MM.1S (cell line): ENCODE measurements around the gene ANO3.
"Not testable (repeated sequence)": the region's sequence is repeated elsewhere in the genome, so short reads cannot be mapped to it uniquely, and the experiment has no call there.

Source experiments
- DNase-seq: peaks from one replicate; pipeline ENCODE4 v3.0.0-alpha.2; 2015
- H2AFZ ChIP-seq: fragments of 300-600 bp; sonication (generic); 2 replicates; pipeline ENCODE4 v1.6.0; 2016; ENCODE audit warnings: antibody characterized with exemption, low read length
- H3F3A ChIP-seq: fragments of 300-600 bp; sonication (generic); 2 replicates; pipeline ENCODE4 v1.6.1; 2016; ENCODE audit warnings: mild to moderate bottlenecking, antibody characterized with exemption, low read length, moderate library complexity, mixed read lengths; ENCODE audit not compliant: insufficient read depth
- H3K27ac ChIP-seq: fragments of 300-600 bp; sonication (generic); 2 replicates; pipeline ENCODE4 v1.5.1; 2016; ENCODE audit warnings: mild to moderate bottlenecking, low read length
- H3K27me3 ChIP-seq: fragments of 300-600 bp; sonication (generic); replicated peaks from 2 replicates; pipeline ENCODE4 v1.6.0; 2016; ENCODE audit warnings: low read length; ENCODE audit not compliant: insufficient read depth
- H3K36me3 ChIP-seq: fragments of 300-600 bp; sonication (generic); replicated peaks from 2 replicates; pipeline ENCODE4 v1.6.1; 2016; ENCODE audit warnings: mild to moderate bottlenecking, low read length, mixed read lengths; ENCODE audit not compliant: insufficient read depth
- H3K4me1 ChIP-seq: fragments of 300-600 bp; sonication (generic); 2 replicates; pipeline ENCODE4 v1.6.1; 2016; ENCODE audit warnings: low read length, mixed read lengths
- H3K4me2 ChIP-seq: fragments of 300-600 bp; sonication (generic); 2 replicates; pipeline ENCODE4 v1.6.0; 2016; ENCODE audit warnings: low read depth, low read length
- H3K4me3 ChIP-seq: fragments of 300-600 bp; sonication (generic); 2 replicates; pipeline ENCODE4 v1.5.1; 2016; ENCODE audit warnings: low read length, mixed read lengths
- H3K79me2 ChIP-seq: fragments of 300-600 bp; sonication (generic); 2 replicates; pipeline ENCODE4 v1.6.1; 2016; ENCODE audit warnings: mixed run types, low read length, mixed read lengths
- H3K9ac ChIP-seq: fragments of 300-600 bp; sonication (generic); 2 replicates; pipeline ENCODE4 v1.6.1; 2016; ENCODE audit warnings: low read length, mixed read lengths
- H3K9me2 ChIP-seq: fragments of 300-600 bp; sonication (generic); replicated peaks from 2 replicates; pipeline ENCODE4 v1.6.1; 2016; ENCODE audit warnings: mild to moderate bottlenecking, low read length, mixed read lengths; ENCODE audit not compliant: insufficient read depth
- H3K9me3 ChIP-seq: fragments of 300-600 bp; sonication (generic); replicated peaks from 2 replicates; pipeline ENCODE4 v1.6.1; 2016; ENCODE audit warnings: mild to moderate bottlenecking, low read length, mixed read lengths; ENCODE audit not compliant: insufficient read depth
- H4K20me1 ChIP-seq: fragments of 300-600 bp; sonication (generic); 2 replicates; pipeline ENCODE4 v1.6.1; 2016; ENCODE audit warnings: mild to moderate bottlenecking, low read length, moderate library complexity, mixed read lengths; ENCODE audit not compliant: insufficient read depth
- EZH2 ChIP-seq: fragments of 300-600 bp; sonication (generic); optimal IDR thresholded peaks from 2 replicates; pipeline ENCODE3; 2017; ENCODE audit warnings: low read depth, mild to moderate bottlenecking, antibody characterized with exemption, low read length, mixed read lengths
- EZH2phosphoT487 ChIP-seq: fragments of 300-600 bp; sonication (generic); IDR thresholded peaks from 2 replicates; pipeline ENCODE4 v1.6.1; 2018; ENCODE audit warnings: antibody characterized with exemption, low read length
- TF ChIP-seq, protein P1 (sequence below): fragments of 300-600 bp; sonication (generic); IDR thresholded peaks from 2 replicates; pipeline ENCODE4 v1.5.1; 2016; ENCODE audit warnings: antibody characterized with exemption, low read length, mixed read lengths

The ANO3 gene

DNA sequence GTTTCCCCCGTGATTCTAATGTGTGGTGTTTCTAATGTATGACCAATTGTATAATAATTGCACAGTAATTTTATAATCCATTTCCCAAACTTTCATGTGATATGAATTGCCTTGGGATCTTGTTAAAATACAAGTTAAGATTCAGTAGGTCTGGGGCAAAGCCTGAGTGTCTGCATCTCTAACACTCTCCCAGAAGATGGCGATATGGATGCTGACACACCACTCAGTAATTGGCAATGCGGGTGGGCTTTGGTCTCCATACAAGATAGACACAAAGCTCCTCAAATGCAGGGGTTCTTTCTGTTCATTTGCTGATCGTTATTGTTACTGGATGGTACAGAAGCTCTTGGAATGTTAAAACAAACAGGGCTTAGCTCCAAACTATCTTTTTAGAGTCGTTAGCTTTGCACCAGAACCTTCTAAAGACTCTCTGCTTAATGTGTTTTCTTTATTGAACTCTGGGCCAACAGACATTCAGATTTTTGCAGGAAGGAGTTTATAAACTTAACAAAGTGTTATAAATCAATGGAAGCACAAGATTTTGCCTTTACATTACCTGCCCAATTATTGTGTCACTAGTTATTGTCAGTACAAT, 45.4 kb upstream of the ANO3 start:
- H4K20me1 ChIP-seq, result no peaks in the 10 kb centered on the region
- H3K4me1 ChIP-seq, result peaks cover 5% of the 10 kb centered on the region; the same call in 1 of the 2 replicates
- no peaks in the 10 kb centered on the region for H3K27me3 ChIP-seq
- TF ChIP-seq EZH2, result no peak
- TF ChIP-seq, protein P1, sequence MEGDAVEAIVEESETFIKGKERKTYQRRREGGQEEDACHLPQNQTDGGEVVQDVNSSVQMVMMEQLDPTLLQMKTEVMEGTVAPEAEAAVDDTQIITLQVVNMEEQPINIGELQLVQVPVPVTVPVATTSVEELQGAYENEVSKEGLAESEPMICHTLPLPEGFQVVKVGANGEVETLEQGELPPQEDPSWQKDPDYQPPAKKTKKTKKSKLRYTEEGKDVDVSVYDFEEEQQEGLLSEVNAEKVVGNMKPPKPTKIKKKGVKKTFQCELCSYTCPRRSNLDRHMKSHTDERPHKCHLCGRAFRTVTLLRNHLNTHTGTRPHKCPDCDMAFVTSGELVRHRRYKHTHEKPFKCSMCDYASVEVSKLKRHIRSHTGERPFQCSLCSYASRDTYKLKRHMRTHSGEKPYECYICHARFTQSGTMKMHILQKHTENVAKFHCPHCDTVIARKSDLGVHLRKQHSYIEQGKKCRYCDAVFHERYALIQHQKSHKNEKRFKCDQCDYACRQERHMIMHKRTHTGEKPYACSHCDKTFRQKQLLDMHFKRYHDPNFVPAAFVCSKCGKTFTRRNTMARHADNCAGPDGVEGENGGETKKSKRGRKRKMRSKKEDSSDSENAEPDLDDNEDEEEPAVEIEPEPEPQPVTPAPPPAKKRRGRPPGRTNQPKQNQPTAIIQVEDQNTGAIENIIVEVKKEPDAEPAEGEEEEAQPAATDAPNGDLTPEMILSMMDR, result peak; percentile 53
- no peak overlapping the region for H3K9ac ChIP-seq
- H2AFZ ChIP-seq, result no peak overlapping the region
- no peaks in the 10 kb centered on the region for H3K79me2 ChIP-seq
- DNase-seq, result no peak
- H3K9me2 ChIP-seq, result no peaks in the 10 kb centered on the region
- H3K4me2 ChIP-seq, result no peak overlapping the region
- no peaks in the 10 kb centered on the region for H3K36me3 ChIP-seq
- H3K4me3 ChIP-seq, result no peak overlapping the region
- H3F3A ChIP-seq, result no peaks in the 10 kb centered on the region
- H3K9me3 ChIP-seq, result no peaks in the 10 kb centered on the region
- H3K27ac ChIP-seq, result no peak overlapping the region

DNA sequence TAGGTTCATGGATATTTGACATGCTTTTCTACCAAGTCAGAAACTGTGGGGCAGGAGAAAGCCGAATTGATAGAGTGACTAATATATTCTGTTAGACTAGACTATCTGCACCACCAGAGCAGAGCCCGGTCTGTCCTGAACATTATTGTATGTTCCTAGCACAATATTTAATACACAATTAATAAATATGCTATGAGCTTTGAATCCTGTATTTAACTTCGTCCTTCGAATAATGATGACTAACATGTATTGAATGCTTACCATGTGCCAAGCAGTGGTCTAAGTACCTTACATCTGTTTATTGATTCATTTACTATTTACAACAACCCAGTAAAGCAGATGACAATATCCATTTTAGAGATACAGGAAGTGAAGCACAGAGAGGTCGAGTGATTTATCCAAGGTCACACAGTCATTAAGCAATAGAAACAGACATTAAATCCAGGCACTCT, 44.8 kb upstream of the ANO3 start:
- Histone ChIP-seq H3K9ac (no peak overlapping the region), H3K4me2 (no peak overlapping the region), H3F3A (no peaks in the 10 kb centered on the region), H2AFZ (no peak overlapping the region), H4K20me1 (no peaks in the 10 kb centered on the region), H3K9me2 (no peaks in the 10 kb centered on the region), H3K9me3 (no peaks in the 10 kb centered on the region), H3K27me3 (no peaks in the 10 kb centered on the region), H3K4me1 (peaks cover 5% of the 10 kb centered on the region; the same call in 1 of the 2 replicates), H3K4me3 (no peak overlapping the region), H3K27ac (no peak overlapping the region), H3K79me2 (no peaks in the 10 kb centered on the region), H3K36me3 (no peaks in the 10 kb centered on the region)
- TF ChIP-seq EZH2 (no peak), EZH2phosphoT487 (no peak)
- TF ChIP-seq, protein P1, result no peak
- no peak for DNase-seq

DNA sequence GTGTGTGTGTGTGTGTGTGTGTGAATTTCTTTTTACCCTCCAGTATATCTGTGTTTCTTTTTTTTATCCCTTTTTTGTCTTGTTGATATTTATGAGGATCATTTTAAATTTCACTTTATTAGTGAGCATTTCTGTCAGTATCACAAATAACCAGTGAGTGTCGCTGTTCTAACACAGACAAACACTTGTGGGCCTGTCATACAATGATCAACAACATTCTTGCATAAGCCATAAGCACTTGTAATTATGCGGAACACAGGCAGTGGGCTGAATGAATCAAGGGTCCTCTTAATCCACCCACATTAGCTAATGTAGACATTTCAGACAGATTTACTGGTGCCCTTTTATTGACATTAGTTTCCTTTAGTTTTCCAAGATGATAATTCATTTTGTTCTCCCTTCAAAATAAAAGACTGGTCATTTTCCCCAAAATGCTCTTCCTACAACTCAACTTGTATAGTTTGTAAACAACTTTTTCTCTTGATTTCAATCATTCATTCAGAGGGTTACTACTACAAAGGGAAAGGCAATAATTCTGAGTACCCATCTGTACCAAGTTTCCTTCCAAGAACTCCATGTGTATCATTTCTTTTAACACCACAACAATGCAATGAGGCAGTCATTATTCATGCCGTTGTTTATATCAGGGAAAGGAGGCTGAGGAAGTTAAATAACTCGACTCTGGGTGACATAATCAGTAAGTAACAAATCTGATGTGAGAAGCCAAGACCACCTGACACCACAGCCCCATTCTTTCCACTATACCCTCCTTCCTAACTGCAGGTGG, 34.5 kb upstream of the ANO3 start:
- H3K36me3 ChIP-seq, result no peaks in the 10 kb centered on the region
- H3K4me1 ChIP-seq, result no peaks in the 10 kb centered on the region
- no peaks in the 10 kb centered on the region for H4K20me1 ChIP-seq
- no peaks in the 10 kb centered on the region for H3K79me2 ChIP-seq
- no peaks in the 10 kb centered on the region for H3K9me3 ChIP-seq
- H3K27me3 ChIP-seq, result no peaks in the 10 kb centered on the region
- H3K9ac ChIP-seq, result no peak overlapping the region
- no peaks in the 10 kb centered on the region for H3F3A ChIP-seq
- no peak overlapping the region for H2AFZ ChIP-seq
- no peak overlapping the region for H3K27ac ChIP-seq
- H3K4me3 ChIP-seq, result no peak overlapping the region
- DNase-seq, result peak; percentile 69
- TF ChIP-seq EZH2, result no peak
- no peak for TF ChIP-seq EZH2phosphoT487
- TF ChIP-seq, protein P1, result peak; percentile 75
- H3K4me2 ChIP-seq, result no peak overlapping the region
- no peaks in the 10 kb centered on the region for H3K9me2 ChIP-seq

DNA sequence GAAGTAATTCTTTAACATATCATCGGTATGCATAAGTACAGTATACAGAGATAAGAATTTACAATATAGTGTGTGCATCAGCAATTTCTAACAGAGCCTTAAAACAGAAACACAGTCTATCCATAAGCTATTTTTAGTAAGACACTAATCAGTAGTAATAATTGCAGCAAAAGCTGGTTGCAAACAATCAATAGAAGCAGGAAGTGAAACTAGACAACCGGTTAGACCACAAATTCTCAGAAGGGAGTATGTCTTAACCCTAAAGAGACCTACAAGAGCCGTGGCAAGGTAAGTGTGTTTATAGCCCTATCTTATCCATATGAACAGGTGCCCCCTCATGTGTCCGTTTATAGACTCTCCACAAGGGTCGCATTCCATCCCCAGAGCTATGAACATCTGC, 15.6 kb upstream of the ANO3 start:
- not testable (repeated sequence) for H3K4me3 ChIP-seq, H4K20me1 ChIP-seq, H3K9me2 ChIP-seq, H3K79me2 ChIP-seq, H3K27ac ChIP-seq, H2AFZ ChIP-seq, H3K36me3 ChIP-seq, H3K9me3 ChIP-seq, H3K9ac ChIP-seq, H3K27me3 ChIP-seq, H3F3A ChIP-seq
- DNase-seq, result peak; percentile 55
- peaks cover 18% of the 10 kb centered on the region for H3K4me1 ChIP-seq
- H3K4me2 ChIP-seq, result peak overlapping the region; percentile 56; the same call in 1 of the 2 replicates
